Endothelial cell of umbilical vein (primary cell): Measurements from ENCODE around the gene UNC50. TPM values are rescaled to one million over a fixed set of nuclear protein-coding genes. Genes with fewer than 3 reads are reported as not detected.
A peak's percentile ranks its signal among the peaks of the same experiment; 100 is the strongest.

Source experiments
- Bru-seq: library from RNA; stranded (reverse); fragments of 400-500 nt; gene quantifications from one replicate; lab custom pipeline; 2021; lab: Mats Ljungman, UMichigan
- BruChase-seq, 2 experiments: library from RNA; stranded (reverse); fragments of 400-500 nt; gene quantifications; one replicate each; lab custom pipeline; 2021; lab: Mats Ljungman, UMichigan
- BruUV-seq: library from RNA; stranded (reverse); fragments of 400-500 nt; replicated peaks from 2 replicates; lab custom pipeline; 2021; lab: Mats Ljungman, UMichigan
- CTCF ChIA-PET: fragments of 300-600, 350-600 bp; sonication (Branson Sonifier 250); formaldehyde crosslinking; loops from one replicate; lab custom pipeline; 2021; ENCODE audit warnings: antibody characterized with exemption, inconsistent platforms; lab: Charles Lee
- POLR2A ChIA-PET: fragments of 300-600, 350-600 bp; sonication (Branson Sonifier 250); formaldehyde crosslinking; loops from one replicate; lab custom pipeline; 2021; ENCODE audit warnings: antibody characterized with exemption, inconsistent platforms; lab: Charles Lee
- DNase-seq: peaks from one replicate; pipeline ENCODE4 v3.0.0-alpha.2; 2011; ENCODE audit warnings: low read depth, low spot score
- FAIRE-seq: peaks from 2 replicates; lab custom pipeline; 2011; peaks lifted over from hg19 to GRCh38; lab: Jason Lieb, UNC
- H2AFZ ChIP-seq: 2 replicates; pipeline ENCODE4 v1.6.0; 2012; ENCODE audit warnings: low read depth, low read length, control low read depth, inconsistent platforms
- H3K27ac ChIP-seq: 2 replicates; pipeline ENCODE4 v1.5.1; 2011; ENCODE audit warnings: low read depth, mild to moderate bottlenecking, control low read depth, low read length, moderate library complexity; ENCODE audit not compliant: insufficient read depth
- H3K27me3 ChIP-seq, 2 experiments: 2 replicates each; pipeline versions ENCODE4 v1.6.0 to v1.6.1; 2011; ENCODE audit warnings: low read length in 2 of 2, mixed read lengths in 1 of 2; ENCODE audit not compliant: control insufficient read depth in 2 of 2, insufficient read depth in 2 of 2
- H3K36me3 ChIP-seq, 2 experiments: 2 replicates in 1 of 2; 3 replicates in 1 of 2; pipeline ENCODE4 v1.5.1; 2011; ENCODE audit warnings: low read length in 2 of 2, mild to moderate bottlenecking in 1 of 2, moderate library complexity in 1 of 2; ENCODE audit not compliant: control insufficient read depth in 2 of 2, insufficient read depth in 2 of 2; ENCODE audit errors: extremely low read depth in 1 of 2
- H3K4me1 ChIP-seq: 3 replicates; pipeline ENCODE4 v1.5.1; 2011; ENCODE audit warnings: mild to moderate bottlenecking, low read length; ENCODE audit not compliant: control insufficient read depth, insufficient read depth; ENCODE audit errors: extremely low read depth
- H3K4me2 ChIP-seq: 2 replicates; pipeline ENCODE4 v1.6.1; 2011; ENCODE audit warnings: low read length, control low read depth, mixed read lengths; ENCODE audit not compliant: insufficient read depth
- H3K4me3 ChIP-seq, 3 experiments: fragments of 200-600 bp in 1 of 3; sonication (generic), shearing (Covaris generic) in 1 of 3; replicated peaks in 1 of 3; 2 replicates each; pipeline ENCODE4 v1.5.1; 2011 to 2016; ENCODE audit warnings: control low read depth in 3 of 3, low read length in 3 of 3, mild to moderate bottlenecking in 2 of 3, inconsistent platforms in 1 of 3, low read depth in 1 of 3, moderate library complexity in 1 of 3; ENCODE audit not compliant: insufficient read depth in 1 of 3
- H3K79me2 ChIP-seq: 2 replicates; pipeline ENCODE4 v1.6.0; 2012; ENCODE audit warnings: low read length, inconsistent platforms; ENCODE audit not compliant: control insufficient read depth, insufficient read depth
- H3K9ac ChIP-seq: replicated peaks from 2 replicates; pipeline ENCODE3; 2011; ENCODE audit warnings: low read length, control low read depth; ENCODE audit not compliant: insufficient read depth; ENCODE audit errors: extremely low read depth
- H3K9me1 ChIP-seq: replicated peaks from 3 replicates; pipeline ENCODE4 v1.6.0; 2011; ENCODE audit warnings: mild to moderate bottlenecking, low read length; ENCODE audit not compliant: control insufficient read depth, insufficient read depth; ENCODE audit errors: extremely low read depth
- H3K9me3 ChIP-seq: replicated peaks from 2 replicates; pipeline ENCODE4 v1.5.1; 2012; ENCODE audit warnings: low read length, inconsistent platforms; ENCODE audit not compliant: control insufficient read depth, insufficient read depth
- H4K20me1 ChIP-seq: replicated peaks from 2 replicates; pipeline ENCODE3; 2011; ENCODE audit warnings: mild to moderate bottlenecking, low read length; ENCODE audit not compliant: control insufficient read depth, insufficient read depth; ENCODE audit errors: extremely low read depth
- EZH2 ChIP-seq: IDR thresholded peaks from 2 replicates; pipeline ENCODE4 v1.6.1; 2012; ENCODE audit warnings: borderline replicate concordance, low read depth, mild to moderate bottlenecking, moderate library complexity, low read length, inconsistent platforms; ENCODE audit not compliant: severe bottlenecking
- FOS ChIP-seq: IDR thresholded peaks from 2 replicates; pipeline ENCODE4 v1.6.1; 2011; ENCODE audit warnings: mild to moderate bottlenecking, low read length, moderate library complexity, borderline replicate concordance; ENCODE audit not compliant: insufficient read depth
- GATA2 ChIP-seq: IDR thresholded peaks from 2 replicates; pipeline ENCODE4 v1.7.0; 2011; ENCODE audit warnings: low read depth, mild to moderate bottlenecking, moderate library complexity, mixed read lengths, low read length; ENCODE audit not compliant: insufficient read length, insufficient read depth
- JUN ChIP-seq: IDR thresholded peaks from 2 replicates; pipeline ENCODE4 v1.6.1; 2011; ENCODE audit warnings: borderline replicate concordance, low read depth; ENCODE audit not compliant: insufficient read length, insufficient read depth
- MYC ChIP-seq: IDR thresholded peaks from one replicate; pipeline ENCODE4 v1.6.1; 2011; ENCODE audit warnings: mild to moderate bottlenecking, low read depth, low read length
- POLR2A ChIP-seq: IDR thresholded peaks from 2 replicates; pipeline ENCODE4 v1.6.1; 2012; ENCODE audit warnings: low read depth, mild to moderate bottlenecking, control low read depth, low read length
- POLR2AphosphoS5 ChIP-seq: IDR thresholded peaks from 2 replicates; pipeline ENCODE4 v1.6.1; 2012; ENCODE audit warnings: low read depth, mild to moderate bottlenecking, control low read depth, low read length, moderate library complexity; ENCODE audit not compliant: insufficient read depth
- dilution Hi-C: fragments of 300-500 bp; cut with MboI; formaldehyde crosslinking; loops from one replicate; pipeline ENCODE4 v1.15.0; 2019; ENCODE audit warnings: low sequenced_read_pairs; ENCODE audit not compliant: extremely low pct_ligation_motif_present
- intact Hi-C: fragments of 100-400 bp; cut with micrococcal nuclease; formaldehyde crosslinking; loops from one replicate; pipeline ENCODE4 v1.10.0; 2022
- long read RNA-seq: library from polyadenylated mRNA; stranded (forward); transcript quantifications from one replicate; pipeline ENCODE4 v2.0.0, GENCODE V29; 2021
- polyA minus RNA-seq, 3 experiments: library from RNA; depleted of rRNA, polyadenylated mRNA; stranded (reverse); fragments of >200 nt; gene quantifications; 1 replicate in 1 of 3; 2 replicates in 2 of 3; pipeline ENCODE4 v1.2.3, GENCODE V29; 2011
- polyA plus RNA-seq, 4 experiments: library from polyadenylated mRNA; depleted of rRNA in 3 of 4; stranded (reverse) in 3 of 4; unstranded in 1 of 4; fragments of >200 nt; gene quantifications; 2 replicates each; pipeline versions ENCODE4 v1.2.1 to v1.2.3, GENCODE V29; 2011 to 2012; ENCODE audit warnings: missing spikeins in 1 of 4
- total RNA-seq: library from RNA; stranded (reverse); gene quantifications from 2 replicates; pipeline ENCODE4 v1.2.3, GENCODE V29; 2021
- TF ChIP-seq, protein P1 (sequence below), 2 donors: IDR thresholded peaks; 1 replicate in 1 of 2; 2 replicates in 1 of 2; pipeline ENCODE4 v1.5.1; 2011; ENCODE audit warnings: low read length in 2 of 2, mild to moderate bottlenecking in 2 of 2, moderate library complexity in 2 of 2, control low read depth in 1 of 2, inconsistent platforms in 1 of 2, low read depth in 1 of 2; ENCODE audit not compliant: insufficient read depth in 1 of 2; ENCODE audit errors: extremely low read depth in 1 of 2
- TF ChIP-seq, protein P2 (sequence below): IDR thresholded peaks from 2 replicates; pipeline ENCODE4 v1.6.1; 2011; ENCODE audit not compliant: insufficient read depth, insufficient read length

Gene UNC50, protein sequence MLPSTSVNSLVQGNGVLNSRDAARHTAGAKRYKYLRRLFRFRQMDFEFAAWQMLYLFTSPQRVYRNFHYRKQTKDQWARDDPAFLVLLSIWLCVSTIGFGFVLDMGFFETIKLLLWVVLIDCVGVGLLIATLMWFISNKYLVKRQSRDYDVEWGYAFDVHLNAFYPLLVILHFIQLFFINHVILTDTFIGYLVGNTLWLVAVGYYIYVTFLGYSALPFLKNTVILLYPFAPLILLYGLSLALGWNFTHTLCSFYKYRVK
- total RNA-seq (33.5 and 35.3 TPM in 2 replicates), polyA plus RNA-seq (42.9 and 56.6 TPM in 2 replicates), polyA minus RNA-seq (13.2 and 19.6 TPM in 2 replicates), Bru-seq, nascent RNA (percentile 86 among the genes with signal in this experiment), BruChase-seq, experiment 1, labeled RNA remaining after a 6-hour chase (percentile 89 among the genes with signal in this experiment), BruChase-seq, experiment 2, labeled RNA remaining after a 2-hour chase (percentile 96 among the genes with signal in this experiment)
- polyA plus RNA-seq (2011; cell fraction: cytosol; rRNA removed): 35.6 and 36.6 TPM in 2 replicates
- 38.0 and 49.6 TPM in 2 replicates for polyA plus RNA-seq (2011; cell fraction: nucleus; rRNA removed)
- 43.2 and 49.8 TPM in 2 replicates for polyA plus RNA-seq (2012)
- 17.3 TPM for polyA minus RNA-seq (2011; cell fraction: cytosol; rRNA and poly(A)+ RNA removed)
- polyA minus RNA-seq (2011; cell fraction: nucleus; rRNA and poly(A)+ RNA removed): 10.3 and 15.2 TPM in 2 replicates
- long read RNA-seq, transcript UNC50-201 (6 exons, 1,143 nt): major isoform, 129 of 169 reads
- long read RNA-seq, partial matches to known transcripts: 9 of 169 reads
- long read RNA-seq, other reads (novel, unspliced or antisense): 28 of 169 reads

DNA sequence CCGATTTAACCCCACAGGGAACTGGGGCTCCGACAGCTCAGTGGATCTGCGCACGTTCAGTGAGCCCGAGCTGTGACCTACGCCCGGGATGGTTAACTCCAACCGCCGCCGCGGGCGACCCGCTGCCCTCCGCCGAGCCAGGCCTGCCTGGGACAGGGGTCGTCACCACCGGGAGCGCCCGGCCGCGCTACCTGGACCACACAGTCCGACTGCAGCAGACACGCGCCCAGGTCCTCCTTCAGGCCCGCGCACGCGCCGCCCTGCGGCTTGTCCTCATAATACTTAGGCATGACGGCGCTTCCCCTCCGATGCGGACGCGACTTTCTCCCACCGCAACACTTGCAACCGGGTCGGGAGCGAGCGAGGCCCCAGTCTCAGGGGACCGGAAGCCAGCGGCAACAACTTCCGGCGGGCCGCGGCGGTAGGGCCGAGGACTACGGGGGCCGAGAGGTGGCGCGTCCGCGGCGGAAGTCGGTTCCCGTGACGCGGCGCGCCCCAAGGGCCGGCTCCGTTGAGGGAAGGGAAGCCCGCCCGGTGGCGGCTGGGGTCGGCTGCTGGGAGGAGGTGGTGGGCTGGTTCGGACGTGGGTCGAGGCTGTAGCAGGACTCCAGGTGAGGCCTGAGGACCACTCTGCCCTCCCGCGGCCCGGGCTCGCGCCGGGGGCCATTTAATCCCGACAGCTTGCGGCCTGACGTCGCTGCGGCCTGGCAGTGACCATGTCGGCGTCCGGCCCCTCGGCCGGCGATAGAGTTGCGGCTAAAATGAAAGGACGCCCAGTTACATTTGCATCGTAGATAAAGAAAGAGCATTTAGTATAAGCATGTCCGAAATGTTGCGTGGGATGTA is at the start of gene UNC50, which contains the start of gene COA5:
UNC50 (plus strand) TSS at position 474 of the 846 bp plus-strand sequence. CDS start 1,171 bp downstream, outside the sequence.
COA5 (minus strand) TSS at position 397 of the 846 bp plus-strand sequence; CDS start at position 290, 107 bp downstream.
- Histone ChIP-seq H3K9me3 (no peaks in the 10 kb centered on the region), H3K4me3 (peak within 1 kb of the TSS; percentile 95 to 100 (median 98)), H3K79me2 (peaks cover 65% of the 10 kb centered on the region), H3K27ac (peak within 1 kb of the TSS; percentile 98), H3K36me3 (peaks cover 2 to 6% of the 10 kb centered on the region in 2 experiments), H3K27me3 (no peaks in the 10 kb centered on the region), H3K4me1 (peaks cover 32% of the 10 kb centered on the region), H3K9me1 (no peaks in the 10 kb centered on the region), H2AFZ (peak within 1 kb of the TSS; percentile 92), H3K4me2 (peak within 1 kb of the TSS; percentile 96), H3K9ac (peak within 1 kb of the TSS; percentile 99), H4K20me1 (no peaks in the 10 kb centered on the region)
- POLR2A ChIA-PET: no interaction called here
- intact Hi-C loops: loop anchor here (1.0 to 5.0 kb wide), 3 partner anchors 9 to 458 kb away; no protein-coding TSS in a partner anchor
- dilution Hi-C loops: no loop called here
- DNase-seq (peak; percentile 92), FAIRE-seq (peak; percentile 38)
- BruUV-seq: TSS peak; percentile 64
- CTCF ChIA-PET: interaction anchor here (0.6 to 2.2 kb wide), 7 partner anchors 24 to 229 kb away, joined by 3 to 8 read pairs (median 4); no protein-coding TSS in a partner anchor
- TF ChIP-seq EZH2 (no peak), JUN (no peak), GATA2 (no peak), POLR2A (peak; percentile 91), FOS (peak; percentile 9), POLR2AphosphoS5 (peak; percentile 91), MYC (no peak)
- TF ChIP-seq, protein P1, sequence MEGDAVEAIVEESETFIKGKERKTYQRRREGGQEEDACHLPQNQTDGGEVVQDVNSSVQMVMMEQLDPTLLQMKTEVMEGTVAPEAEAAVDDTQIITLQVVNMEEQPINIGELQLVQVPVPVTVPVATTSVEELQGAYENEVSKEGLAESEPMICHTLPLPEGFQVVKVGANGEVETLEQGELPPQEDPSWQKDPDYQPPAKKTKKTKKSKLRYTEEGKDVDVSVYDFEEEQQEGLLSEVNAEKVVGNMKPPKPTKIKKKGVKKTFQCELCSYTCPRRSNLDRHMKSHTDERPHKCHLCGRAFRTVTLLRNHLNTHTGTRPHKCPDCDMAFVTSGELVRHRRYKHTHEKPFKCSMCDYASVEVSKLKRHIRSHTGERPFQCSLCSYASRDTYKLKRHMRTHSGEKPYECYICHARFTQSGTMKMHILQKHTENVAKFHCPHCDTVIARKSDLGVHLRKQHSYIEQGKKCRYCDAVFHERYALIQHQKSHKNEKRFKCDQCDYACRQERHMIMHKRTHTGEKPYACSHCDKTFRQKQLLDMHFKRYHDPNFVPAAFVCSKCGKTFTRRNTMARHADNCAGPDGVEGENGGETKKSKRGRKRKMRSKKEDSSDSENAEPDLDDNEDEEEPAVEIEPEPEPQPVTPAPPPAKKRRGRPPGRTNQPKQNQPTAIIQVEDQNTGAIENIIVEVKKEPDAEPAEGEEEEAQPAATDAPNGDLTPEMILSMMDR (IDR thresholded peaks at IDR 0.05; ENCODE audit: extremely low read depth in 1 of 2, insufficient read depth in 1 of 2, low read depth in 1 of 2, low read length in 2 of 2): no peak
- TF ChIP-seq, protein P2, sequence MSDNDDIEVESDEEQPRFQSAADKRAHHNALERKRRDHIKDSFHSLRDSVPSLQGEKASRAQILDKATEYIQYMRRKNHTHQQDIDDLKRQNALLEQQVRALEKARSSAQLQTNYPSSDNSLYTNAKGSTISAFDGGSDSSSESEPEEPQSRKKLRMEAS: no peak
